Dermis blood vessel endothelial cell (primary cell): Measurements from ENCODE around the gene TCEAL6. TPM values are rescaled to one million over a fixed set of nuclear protein-coding genes. Genes with fewer than 3 reads are reported as not detected.
"Not testable (repeated sequence)": the region's sequence is repeated elsewhere in the genome, so short reads cannot be mapped to it uniquely, and the experiment has no call there.

Source experiments
- DNase-seq: peaks from one replicate; pipeline ENCODE4 v3.0.0; 2010
- total RNA-seq: library from RNA; depleted of rRNA; stranded (reverse); fragments of >200 nt; gene quantifications from 2 replicates; pipeline ENCODE4 v1.2.3, GENCODE V29; 2014

Gene TCEAL6
- not detected in 2 replicates for total RNA-seq

- DNase-seq = not testable (repeated sequence)
Observed at GRCh38 chrX:102142274-102142673, at the start of gene TCEAL6. Gene TCEAL6 (minus strand): TSS chrX:102142481.

GRCh38 chrX:102185967-102186720 is 43.9 kb upstream of the TCEAL6 start:
- no peak for DNase-seq

- DNase-seq = peak; percentile 2
Observed at GRCh38 chrX:102155806-102156179, 13.5 kb upstream of the TCEAL6 start, which contains the start of gene BEX5. Gene BEX5 (minus strand): TSS chrX:102155977. CDS start chrX:102154265, 1,712 bp downstream.

- DNase-seq = no peak
Observed at GRCh38 chrX:102154900-102155805, 12.9 kb upstream of the TCEAL6 start.

GRCh38 chrX:102154218-102154860 is 12.1 kb upstream of the TCEAL6 start:
- no peak for DNase-seq

- not testable (repeated sequence) for DNase-seq
Observed at GRCh38 chrX:102141631-102142030, 650 bp downstream of the TCEAL6 start.

- DNase-seq = not testable (repeated sequence)
Observed at GRCh38 chrX:102140876-102141275, 1.4 kb downstream of the TCEAL6 start.

- no peak for DNase-seq
Observed at GRCh38 chrX:102138064-102138463, 4.2 kb downstream of the TCEAL6 start.

- DNase-seq = peak; percentile 24
Observed at GRCh38 chrX:102129473-102129872, 12.8 kb downstream of the TCEAL6 start.

GRCh38 chrX:102126863-102127262 is 15.4 kb downstream of the TCEAL6 start:
- DNase-seq = no peak

GRCh38 chrX:102126080-102126818 is 16.0 kb downstream of the TCEAL6 start:
- DNase-seq = not testable (repeated sequence)

- not testable (repeated sequence) for DNase-seq
Observed at GRCh38 chrX:102125436-102125835, 16.8 kb downstream of the TCEAL6 start, which contains the start of gene TCEAL2. Gene TCEAL2 (plus strand): TSS chrX:102125679. CDS start chrX:102126831, 1,152 bp downstream.

- not testable (repeated sequence) for DNase-seq
Observed at GRCh38 chrX:102125014-102125413, 17.3 kb downstream of the TCEAL6 start.

- no peak for DNase-seq
Observed at GRCh38 chrX:102115748-102116147, 26.5 kb downstream of the TCEAL6 start.

GRCh38 chrX:102113367-102113766 is 28.9 kb downstream of the TCEAL6 start:
- no peak for DNase-seq

Other genes with a start within 250 kb of the TCEAL6 start
- 1.3 and 2.4 TPM in 2 replicates for gene ZMAT1, start 210.5 kb downstream of the TCEAL6 start, total RNA-seq
- gene TCEAL2, start 16.8 kb downstream of the TCEAL6 start, total RNA-seq = not detected in 2 replicates
- gene BEX5, start 13.5 kb upstream of the TCEAL6 start, total RNA-seq = 0.17 TPM in 1 of 2 replicates, not detected in the other
- not detected in 2 replicates for gene TCP11X1, start 72.8 kb upstream of the TCEAL6 start, total RNA-seq
- not detected in 2 replicates for gene NXF2, start 104.7 kb upstream of the TCEAL6 start, total RNA-seq